Measurements from ENCODE around the gene CENATAC. TPM values are rescaled to one million over a fixed set of nuclear protein-coding genes. Genes with fewer than 3 reads are reported as not detected.
A peak's percentile ranks its signal among the peaks of the same experiment; 100 is the strongest.

CENATAC gene
- total and polyA plus RNA-seq, 4 donors, result 6.0 to 33.6 (median 13.2) TPM

GRCh38 chr11:119051440-119052162 lies 53.7 kb downstream of the CENATAC start (continued):
- TF ChIP-seq, protein P1, sequence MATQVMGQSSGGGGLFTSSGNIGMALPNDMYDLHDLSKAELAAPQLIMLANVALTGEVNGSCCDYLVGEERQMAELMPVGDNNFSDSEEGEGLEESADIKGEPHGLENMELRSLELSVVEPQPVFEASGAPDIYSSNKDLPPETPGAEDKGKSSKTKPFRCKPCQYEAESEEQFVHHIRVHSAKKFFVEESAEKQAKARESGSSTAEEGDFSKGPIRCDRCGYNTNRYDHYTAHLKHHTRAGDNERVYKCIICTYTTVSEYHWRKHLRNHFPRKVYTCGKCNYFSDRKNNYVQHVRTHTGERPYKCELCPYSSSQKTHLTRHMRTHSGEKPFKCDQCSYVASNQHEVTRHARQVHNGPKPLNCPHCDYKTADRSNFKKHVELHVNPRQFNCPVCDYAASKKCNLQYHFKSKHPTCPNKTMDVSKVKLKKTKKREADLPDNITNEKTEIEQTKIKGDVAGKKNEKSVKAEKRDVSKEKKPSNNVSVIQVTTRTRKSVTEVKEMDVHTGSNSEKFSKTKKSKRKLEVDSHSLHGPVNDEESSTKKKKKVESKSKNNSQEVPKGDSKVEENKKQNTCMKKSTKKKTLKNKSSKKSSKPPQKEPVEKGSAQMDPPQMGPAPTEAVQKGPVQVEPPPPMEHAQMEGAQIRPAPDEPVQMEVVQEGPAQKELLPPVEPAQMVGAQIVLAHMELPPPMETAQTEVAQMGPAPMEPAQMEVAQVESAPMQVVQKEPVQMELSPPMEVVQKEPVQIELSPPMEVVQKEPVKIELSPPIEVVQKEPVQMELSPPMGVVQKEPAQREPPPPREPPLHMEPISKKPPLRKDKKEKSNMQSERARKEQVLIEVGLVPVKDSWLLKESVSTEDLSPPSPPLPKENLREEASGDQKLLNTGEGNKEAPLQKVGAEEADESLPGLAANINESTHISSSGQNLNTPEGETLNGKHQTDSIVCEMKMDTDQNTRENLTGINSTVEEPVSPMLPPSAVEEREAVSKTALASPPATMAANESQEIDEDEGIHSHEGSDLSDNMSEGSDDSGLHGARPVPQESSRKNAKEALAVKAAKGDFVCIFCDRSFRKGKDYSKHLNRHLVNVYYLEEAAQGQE (IDR thresholded peaks at IDR 0.05), result no peak
- TF ChIP-seq GABPA (IDR thresholded peaks at IDR 0.05 in 1 of 2, conservative IDR thresholded peaks at IDR 0.05 in 1 of 2), result no peak
- no peak for TF ChIP-seq SP1 (IDR thresholded peaks at IDR 0.05)
- no peak for TF ChIP-seq HNF4A (conservative IDR thresholded peaks at IDR 0.05)
- TF ChIP-seq EGR1 (IDR thresholded peaks at IDR 0.05; ENCODE audit: low read depth in 2 of 2), result no peak
- no peak for TF ChIP-seq JUND (IDR thresholded peaks at IDR 0.05)
- no peak for TF ChIP-seq MAX (IDR thresholded peaks at IDR 0.05)

DNA sequence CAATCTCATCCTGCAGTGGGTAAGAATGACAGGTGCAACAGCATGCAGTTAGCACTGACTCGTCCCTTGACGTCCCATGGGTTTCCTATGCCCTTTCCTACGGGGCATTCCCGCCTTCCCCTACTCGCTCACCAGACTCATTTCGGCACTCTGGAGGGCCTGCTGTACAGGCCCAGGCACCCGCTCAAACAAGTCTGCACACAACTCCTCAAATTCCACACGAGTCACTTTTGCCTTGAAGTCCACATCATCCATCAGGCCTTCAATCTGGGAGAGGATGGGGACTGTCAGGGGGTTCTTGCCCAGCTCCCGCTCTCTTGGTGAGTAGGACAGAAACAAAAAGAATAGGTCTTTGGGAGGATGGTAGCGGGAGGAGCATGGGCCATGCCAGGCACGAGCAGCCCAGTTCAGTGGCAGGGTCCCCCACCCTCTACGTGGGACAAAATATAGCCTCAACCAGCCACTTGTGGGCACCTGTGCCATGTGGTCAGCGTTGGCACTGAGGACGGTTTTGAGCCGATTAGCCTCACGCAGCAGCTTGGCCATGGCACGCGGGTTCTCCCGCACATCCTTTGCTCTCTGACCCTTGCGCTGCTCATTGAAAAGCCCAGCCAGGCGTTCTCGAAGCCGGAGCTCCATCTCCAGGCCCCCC lies 54.4 kb downstream of the CENATAC start:
- no peak for TF ChIP-seq RAD21 (IDR thresholded peaks at IDR 0.05)
- TF ChIP-seq JUND (IDR thresholded peaks at IDR 0.05), result no peak
- 96% methylated on average over 23 of the region's 23 CpGs for WGBS
- Histone ChIP-seq H3K4me3 (ENCODE audit: low read depth in 1 of 3, low read length in 3 of 3) (no peak overlapping the region), H3K36me3 (ENCODE audit: control insufficient read depth in 4 of 4, insufficient read depth in 3 of 4, low read depth in 1 of 4, low read length in 3 of 4) (peaks cover 36 to 78% (median 60%) of the 10 kb centered on the region in 4 donors), H3K9me3 (ENCODE audit: control insufficient read depth in 4 of 4, low read length in 3 of 4) (no peaks in the 10 kb centered on the region), H3K4me1 (ENCODE audit: control insufficient read depth in 4 of 4, insufficient read depth in 4 of 4, low read length in 3 of 4) (peaks cover 0 to 13% (median 10%) of the 10 kb centered on the region in 4 donors), H3K27ac (ENCODE audit: low read depth in 1 of 2, low read length in 2 of 2) (no peak overlapping the region), H3K9ac (ENCODE audit: low read depth in 1 of 2, low read length in 2 of 2) (no peak overlapping the region), H3K27me3 (ENCODE audit: control insufficient read depth in 4 of 4, insufficient read depth in 4 of 4, low read length in 3 of 4) (no peaks in the 10 kb centered on the region)
- DNase-seq (ENCODE audit: low spot score), result no peak

DNA sequence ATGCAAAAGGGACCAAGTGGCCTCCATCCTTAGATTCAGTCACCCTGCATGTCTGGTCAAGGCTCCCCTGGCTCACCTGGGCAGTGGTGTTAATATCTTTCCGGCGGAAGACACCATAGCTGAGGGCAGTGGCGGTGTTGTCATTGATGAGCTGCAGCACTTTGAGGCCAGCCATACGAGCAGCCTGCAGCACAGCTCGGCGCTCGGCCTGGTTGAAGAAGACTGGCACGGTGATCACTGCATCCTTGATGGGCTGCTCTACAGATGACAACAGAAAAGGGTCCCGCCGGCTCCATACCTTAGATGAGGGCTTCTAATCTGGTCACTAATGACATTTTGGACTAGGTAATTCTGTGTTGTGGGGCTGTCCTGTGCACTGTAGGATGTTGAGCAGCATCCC lies 56.5 kb downstream of the CENATAC start:
- 98% methylated on average over 10 of the region's 10 CpGs for WGBS
- H3K36me3 ChIP-seq (ENCODE audit: control insufficient read depth in 4 of 4, insufficient read depth in 3 of 4, low read depth in 1 of 4, low read length in 3 of 4), result peaks cover 23 to 56% (median 42%) of the 10 kb centered on the region in 4 donors
- no peak for TF ChIP-seq FOXA2 (IDR thresholded peaks at IDR 0.05)
- H3K4me3 ChIP-seq (ENCODE audit: low read depth in 1 of 3, low read length in 3 of 3), result no peak overlapping the region
- H3K9me3 ChIP-seq (ENCODE audit: control insufficient read depth in 4 of 4, low read length in 3 of 4), result no peaks in the 10 kb centered on the region
- H3K4me1 ChIP-seq (ENCODE audit: control insufficient read depth in 4 of 4, insufficient read depth in 4 of 4, low read length in 3 of 4), result peaks cover 0 to 23% (median 16%) of the 10 kb centered on the region in 4 donors
- no peak overlapping the region for H3K27ac ChIP-seq (ENCODE audit: low read depth in 1 of 2, low read length in 2 of 2)
- DNase-seq (ENCODE audit: low spot score), result no peak
- H3K27me3 ChIP-seq (ENCODE audit: control insufficient read depth in 4 of 4, insufficient read depth in 4 of 4, low read length in 3 of 4), result no peaks in the 10 kb centered on the region
- no peak overlapping the region for H3K9ac ChIP-seq (ENCODE audit: low read depth in 1 of 2, low read length in 2 of 2)

DNA sequence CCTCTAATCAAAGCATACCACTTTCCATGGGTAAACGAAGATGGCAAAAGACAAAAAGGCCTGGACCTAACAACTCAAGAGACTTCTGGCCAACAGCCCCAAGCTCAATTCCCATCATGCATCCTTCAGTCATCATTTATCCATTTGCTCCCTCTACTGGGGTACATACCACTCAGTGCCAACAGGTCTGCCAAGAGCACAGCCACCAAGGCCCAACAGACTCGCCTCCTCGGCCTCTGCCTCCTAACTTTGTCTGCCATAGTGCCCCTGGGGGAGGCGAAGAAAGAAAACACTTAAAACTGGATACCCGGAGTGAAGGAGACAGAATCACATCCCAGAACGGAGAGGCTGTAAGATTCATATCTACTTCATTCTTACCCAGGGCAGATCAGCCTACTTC lies 58.0 kb downstream of the CENATAC start:
- no peak for DNase-seq (ENCODE audit: low spot score)
- Histone ChIP-seq H3K27me3 (ENCODE audit: control insufficient read depth in 4 of 4, insufficient read depth in 4 of 4, low read length in 3 of 4) (no peaks in the 10 kb centered on the region), H3K9me3 (ENCODE audit: control insufficient read depth in 4 of 4, low read length in 3 of 4) (no peaks in the 10 kb centered on the region), H3K4me1 (ENCODE audit: control insufficient read depth in 4 of 4, insufficient read depth in 4 of 4, low read length in 3 of 4) (peaks cover 0 to 23% (median 16%) of the 10 kb centered on the region in 4 donors), H3K27ac (ENCODE audit: low read depth in 1 of 2, low read length in 2 of 2) (no peak overlapping the region), H3K36me3 (ENCODE audit: control insufficient read depth in 4 of 4, insufficient read depth in 3 of 4, low read depth in 1 of 4, low read length in 3 of 4) (peaks cover 23 to 43% (median 34%) of the 10 kb centered on the region in 4 donors), H3K4me3 (ENCODE audit: low read depth in 1 of 3, low read length in 3 of 3) (peak overlapping the region; percentile 88 to 94 (median 90)), H3K9ac (ENCODE audit: low read depth in 1 of 2, low read length in 2 of 2) (peak overlapping the region; percentile 39 to 75)
- TF ChIP-seq FOXA2 (IDR thresholded peaks at IDR 0.05) (no peak), CTCF (IDR thresholded peaks at IDR 0.05; ENCODE audit: low read depth, low read length, missing input control) (no peak), HNF4G (IDR thresholded peaks at IDR 0.05) (no peak), RAD21 (IDR thresholded peaks at IDR 0.05) (peak in 1 of 2 donors; percentile 19)
- WGBS, result 55% methylated on average over 6 of the region's 6 CpGs

Measured in liver (tissue), 9 donors.